Colon (tissue), 2 donors: ENCODE data around the gene UBR3.
"Not testable (repeated sequence)": the region's sequence is repeated elsewhere in the genome, so short reads cannot be mapped to it uniquely, and the experiment has no call there.

Experiments
- FAIRE-seq: peaks from 2 replicates; lab custom pipeline; 2012; peaks lifted over from hg19 to GRCh38; lab: Jason Lieb, UNC
- donor health status: control.
- donor health status: control.

The UBR3 gene

GRCh38 chr2:169827272-169828140 is at the start of gene UBR3:
TSS of gene UBR3 (plus strand) at chr2:169827454. CDS start at chr2:169827508, 54 bp downstream.
- no peak for FAIRE-seq

GRCh38 chr2:169778446-169778845 is 48.8 kb upstream of the UBR3 start:
- FAIRE-seq = no peak

GRCh38 chr2:169781249-169782013 is 45.8 kb upstream of the UBR3 start:
- FAIRE-seq = no peak

DNA sequence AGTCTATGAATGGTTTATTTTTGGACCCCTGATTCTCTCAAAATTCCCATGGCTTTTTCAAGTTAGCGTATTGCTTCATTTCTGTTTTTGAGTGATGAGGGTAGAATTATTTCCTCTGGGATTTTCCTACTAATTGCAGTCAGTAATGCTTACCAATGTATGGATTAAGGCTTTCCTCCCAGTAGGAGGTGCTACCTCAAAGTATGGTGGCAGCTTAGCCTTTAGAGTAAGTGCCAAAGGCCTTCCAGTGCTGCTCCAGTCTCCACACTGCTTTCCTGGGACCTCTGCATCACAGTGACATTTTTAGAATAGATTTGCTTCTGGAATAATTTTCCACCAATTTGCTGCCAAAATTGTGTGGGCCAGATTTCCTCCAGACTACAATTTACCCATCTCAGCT is 44.7 kb upstream of the UBR3 start:
- FAIRE-seq = no peak

DNA sequence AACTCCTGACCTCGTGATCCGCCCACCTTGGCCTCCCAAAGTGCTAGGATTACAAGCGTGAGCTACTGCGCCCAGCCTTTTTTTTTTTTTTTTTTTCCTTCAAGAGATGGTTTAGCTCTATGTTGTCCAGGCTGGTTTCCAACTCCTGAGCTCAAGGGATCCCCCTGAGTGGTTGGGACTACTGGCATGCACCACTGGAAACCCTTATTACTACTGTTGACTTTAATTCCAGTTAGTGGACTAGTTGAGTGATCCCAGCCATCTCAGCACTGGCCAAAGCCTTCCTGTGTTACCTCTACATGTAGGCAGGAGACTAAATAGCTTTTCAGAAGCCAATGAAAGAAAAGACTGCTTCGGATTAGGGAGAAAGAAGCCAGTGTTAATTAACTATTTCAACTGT is 36.7 kb upstream of the UBR3 start:
- FAIRE-seq = no peak

DNA sequence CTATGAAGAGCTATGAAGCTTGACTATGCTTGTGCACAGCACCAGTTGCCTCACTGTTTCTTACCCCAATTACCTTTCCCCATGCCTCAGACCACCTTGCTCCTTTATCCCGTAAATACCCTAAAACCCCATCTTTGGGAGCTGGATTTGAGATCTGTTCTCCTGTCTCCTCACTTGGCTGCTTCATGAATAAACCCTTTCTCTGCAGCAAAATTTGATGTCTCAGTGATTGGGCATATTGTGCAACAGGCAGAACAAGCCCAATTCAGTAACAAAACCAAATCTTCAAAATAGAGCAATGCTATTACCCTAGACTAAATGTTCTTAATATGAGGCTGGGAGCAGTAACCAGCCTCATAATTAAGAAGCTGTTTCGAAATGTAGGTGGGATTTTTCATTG is 32.1 kb upstream of the UBR3 start:
- FAIRE-seq = no peak

GRCh38 chr2:169796441-169796840 is 30.8 kb upstream of the UBR3 start:
- no peak for FAIRE-seq

GRCh38 chr2:169797601-169798000 is 29.7 kb upstream of the UBR3 start:
- FAIRE-seq = no peak

GRCh38 chr2:169798397-169798717 is 28.9 kb upstream of the UBR3 start:
- no peak for FAIRE-seq

DNA sequence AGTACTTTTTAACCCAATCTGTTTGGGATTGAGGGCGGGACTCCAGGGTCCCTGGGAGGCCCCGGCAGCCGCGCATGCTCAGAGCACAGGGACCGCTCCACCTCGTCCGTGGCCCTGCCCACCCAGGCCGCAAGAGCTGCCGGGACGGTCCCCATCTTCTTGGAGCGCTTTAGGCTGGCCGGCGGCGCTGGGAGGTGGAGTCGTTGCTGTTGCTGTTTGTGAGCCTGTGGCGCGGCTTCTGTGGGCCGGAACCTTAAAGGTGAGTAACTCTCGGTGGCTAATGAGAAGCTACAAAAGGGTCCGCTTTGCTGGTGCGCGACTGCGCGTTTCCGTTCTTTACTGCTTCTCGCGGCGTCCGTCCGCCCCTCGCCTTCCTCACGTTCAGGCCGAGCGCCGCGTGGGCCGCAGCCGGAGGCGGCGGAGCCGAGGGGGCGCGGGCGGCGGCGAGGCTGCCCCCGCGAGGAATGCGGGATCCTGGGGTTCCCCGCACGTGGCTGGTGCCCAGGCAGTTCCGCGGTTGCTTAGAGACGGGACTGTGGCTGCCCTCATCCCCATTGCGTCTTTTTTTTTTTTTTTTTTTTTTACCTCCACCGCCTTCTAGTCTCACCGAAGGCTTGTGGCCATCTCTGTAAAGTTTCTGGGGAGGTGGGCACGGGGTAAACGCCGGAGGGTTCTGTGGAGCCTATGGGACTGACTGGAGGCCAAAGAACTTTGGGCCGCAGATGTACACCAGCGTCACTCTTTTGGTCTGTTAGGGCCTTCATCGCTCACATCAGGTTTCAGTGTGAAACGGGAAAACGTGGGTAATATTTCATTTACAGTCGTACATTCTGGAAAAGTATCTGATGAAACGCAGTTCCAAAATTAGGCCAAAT is 28.3 kb upstream of the UBR3 start, which contains the start of gene SSB:
SSB (plus strand) TSS at position 154 of the 875 bp plus-strand sequence. CDS start 2,090 bp downstream, outside the sequence.
- no peak for FAIRE-seq

DNA sequence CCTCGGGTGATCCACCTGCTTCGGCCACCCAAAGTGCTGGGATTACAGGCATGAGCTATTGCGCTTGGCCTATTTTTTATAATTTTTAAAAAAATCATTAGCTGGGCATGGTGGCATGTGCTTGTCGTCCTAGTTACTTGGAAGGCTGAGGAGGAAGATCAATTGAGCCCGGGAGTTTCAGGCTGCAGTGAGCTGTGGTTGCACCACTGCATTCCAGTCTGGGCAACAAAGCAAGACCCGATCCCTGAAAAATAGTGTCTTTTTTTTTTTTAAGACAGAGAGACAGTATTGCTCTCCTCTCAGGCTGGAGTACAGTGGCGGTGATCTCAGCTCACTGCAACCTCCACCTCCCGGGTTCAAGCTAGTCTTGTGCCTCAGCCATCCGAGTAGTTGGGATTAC is 23.8 kb upstream of the UBR3 start:
- FAIRE-seq = no peak

DNA sequence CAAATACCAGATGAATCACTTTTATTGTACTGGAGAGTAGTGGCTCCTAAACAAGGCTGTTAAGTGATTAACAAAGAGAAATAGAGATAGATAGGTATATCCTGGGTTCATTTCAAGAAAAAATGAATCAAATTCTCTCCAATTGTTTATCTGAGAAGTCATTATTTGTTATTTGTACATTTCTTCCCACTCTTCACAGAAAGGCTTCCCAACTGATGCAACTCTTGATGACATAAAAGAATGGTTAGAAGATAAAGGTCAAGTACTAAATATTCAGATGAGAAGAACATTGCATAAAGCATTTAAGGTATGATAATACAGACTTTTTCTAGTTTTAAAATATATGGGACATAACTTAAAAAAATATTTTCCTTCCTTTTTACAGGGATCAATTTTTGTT is 20.7 kb upstream of the UBR3 start:
- FAIRE-seq = no peak

- no peak for FAIRE-seq
Measured at GRCh38 chr2:169808221-169808620, 19.0 kb upstream of the UBR3 start.

DNA sequence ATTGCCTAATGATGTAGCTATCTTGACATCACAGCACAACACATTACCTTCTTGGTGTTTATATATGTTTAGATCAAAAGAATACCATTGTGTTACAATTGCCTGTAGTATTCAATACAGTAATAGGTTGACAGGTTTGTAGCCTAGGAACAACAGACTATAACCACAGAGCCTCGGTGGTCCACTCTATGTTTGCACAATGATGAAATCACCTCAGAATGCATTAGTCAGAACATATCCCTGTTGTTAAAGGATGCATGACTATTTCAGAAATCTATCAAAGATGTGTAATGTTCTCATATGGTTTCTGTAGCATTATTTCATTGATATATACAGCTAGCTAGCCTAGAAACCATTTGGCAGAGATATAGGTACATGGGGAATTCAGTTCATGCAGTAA is 11.4 kb upstream of the UBR3 start:
- FAIRE-seq = no peak

DNA sequence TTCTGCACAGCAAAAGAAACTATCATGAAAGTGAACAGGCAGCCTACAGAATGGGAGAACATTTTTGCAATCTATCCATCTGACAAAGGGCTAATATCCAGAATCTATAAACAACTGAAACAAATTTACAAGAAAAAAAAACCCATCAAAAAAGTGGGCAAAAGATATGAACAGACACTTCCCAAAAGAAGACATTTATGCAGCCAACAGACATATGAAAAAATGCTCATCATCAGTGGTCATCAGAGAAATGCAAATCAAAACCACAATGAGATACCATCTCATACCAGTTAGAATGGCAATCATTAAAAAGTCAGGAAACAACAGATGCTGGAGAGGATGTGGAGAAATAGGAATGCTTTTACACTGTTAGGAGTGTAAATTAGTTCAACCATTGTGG is 10.3 kb upstream of the UBR3 start:
- not testable (repeated sequence) for FAIRE-seq

DNA sequence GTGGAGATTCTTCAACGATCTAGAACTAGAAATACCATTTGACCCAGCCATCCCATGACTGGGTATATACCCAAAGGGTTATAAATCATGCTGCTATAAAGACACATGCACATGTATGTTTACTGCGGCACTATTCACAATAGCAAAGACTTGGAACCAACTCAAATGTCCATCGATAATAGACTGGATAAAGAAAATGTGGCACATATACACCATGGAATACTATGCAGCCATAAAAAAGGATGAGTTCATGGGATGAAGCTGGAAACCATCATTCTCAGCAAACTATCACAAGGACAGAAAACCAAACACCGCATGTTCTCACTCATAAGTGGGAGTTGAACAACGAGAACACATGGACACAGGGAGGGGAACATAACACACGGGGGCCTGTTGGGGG is 9.9 kb upstream of the UBR3 start:
- not testable (repeated sequence) for FAIRE-seq

DNA sequence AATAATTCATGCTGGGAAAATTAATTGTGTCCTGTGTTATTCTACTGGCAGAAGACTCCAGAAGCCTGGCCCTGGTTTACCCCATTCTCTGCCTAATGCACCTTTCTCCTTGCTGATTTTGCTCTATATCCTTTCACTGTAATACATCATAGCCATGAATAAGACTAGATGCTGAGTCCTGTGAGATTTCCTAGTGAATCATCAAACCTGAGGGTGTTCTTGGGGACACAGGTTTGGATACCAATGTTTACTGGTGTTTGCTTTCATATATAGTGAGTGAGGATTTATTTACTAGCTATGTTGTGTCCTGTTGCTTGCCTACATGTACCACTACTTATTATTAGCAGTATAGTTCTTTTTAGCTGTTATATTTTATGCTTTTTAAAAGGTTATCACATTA is 9.0 kb upstream of the UBR3 start:
- FAIRE-seq = no peak

DNA sequence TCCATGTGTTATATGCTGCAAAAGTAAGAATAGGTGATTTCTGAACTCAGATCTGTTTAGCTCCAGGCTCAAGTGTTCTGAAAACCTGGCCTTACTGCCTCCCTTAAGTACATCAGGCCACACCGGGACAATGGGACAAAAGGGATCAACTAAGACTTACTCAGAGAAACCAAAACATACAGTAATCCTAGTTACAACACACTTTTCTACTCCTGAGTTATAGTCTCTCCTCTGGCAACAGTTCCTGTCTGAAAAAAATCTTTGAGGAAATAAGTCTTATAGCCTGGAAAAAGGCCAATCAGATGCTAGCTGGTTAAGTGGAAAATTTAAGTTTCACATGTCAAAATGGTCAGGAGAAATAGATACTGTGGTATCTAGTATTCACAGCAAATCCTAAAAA is 8.1 kb upstream of the UBR3 start:
- FAIRE-seq = no peak

DNA sequence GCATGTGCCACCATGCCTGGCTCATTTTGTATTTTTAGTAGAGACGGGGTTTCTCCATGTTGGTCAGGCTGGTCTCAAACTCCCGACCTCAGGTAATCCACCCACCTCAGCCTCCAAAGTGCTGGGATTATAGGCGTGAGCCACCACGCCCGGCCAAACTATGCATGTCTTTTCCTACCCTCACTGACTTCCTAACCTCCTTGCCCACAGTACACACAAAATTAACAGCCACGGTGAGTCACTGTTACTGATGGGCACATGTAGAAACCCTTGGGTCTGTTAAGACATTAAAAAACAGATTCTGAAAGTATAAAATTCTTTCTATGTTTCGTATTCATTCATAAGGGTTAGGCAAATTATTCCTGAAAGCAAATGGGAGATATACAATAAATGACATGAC is 7.2 kb upstream of the UBR3 start:
- not testable (repeated sequence) for FAIRE-seq

- no peak for FAIRE-seq
Measured at GRCh38 chr2:169822036-169822435, 5.2 kb upstream of the UBR3 start.

GRCh38 chr2:169822785-169823392 is 4.4 kb upstream of the UBR3 start:
- no peak for FAIRE-seq

- FAIRE-seq = no peak
Measured at GRCh38 chr2:169823996-169824372, 3.3 kb upstream of the UBR3 start.
